ENCODE data around the gene RXFP2.

RXFP2 gene

GRCh38 chr13:31824705-31825517 lies 85.6 kb downstream of the RXFP2 start:
- peak in 1 of 2 experiments; percentile 41 for DNase-seq (ENCODE audit: low read depth in 1 of 2, low spot score in 1 of 2)
- no peak for TF ChIP-seq REST (IDR thresholded peaks at IDR 0.05; ENCODE audit: insufficient replicate concordance, low read depth)
- peak; percentile 2 for TF ChIP-seq CTCF (IDR thresholded peaks at IDR 0.05; ENCODE audit: insufficient read depth, low read length)
- no peak for TF ChIP-seq GABPA (IDR thresholded peaks at IDR 0.05; ENCODE audit: low read depth)
- TF ChIP-seq SPI1 (IDR thresholded peaks at IDR 0.05; ENCODE audit: borderline replicate concordance, low read depth) = no peak
- Histone ChIP-seq H3K27me3 (ENCODE audit: insufficient read depth, poor library complexity, severe bottlenecking) (no peaks in the 10 kb centered on the region), H3K4me3 (replicated peaks; ENCODE audit: insufficient read depth, low read length) (no peak overlapping the region), H3K27ac (replicated peaks) (no peak overlapping the region)

DNA sequence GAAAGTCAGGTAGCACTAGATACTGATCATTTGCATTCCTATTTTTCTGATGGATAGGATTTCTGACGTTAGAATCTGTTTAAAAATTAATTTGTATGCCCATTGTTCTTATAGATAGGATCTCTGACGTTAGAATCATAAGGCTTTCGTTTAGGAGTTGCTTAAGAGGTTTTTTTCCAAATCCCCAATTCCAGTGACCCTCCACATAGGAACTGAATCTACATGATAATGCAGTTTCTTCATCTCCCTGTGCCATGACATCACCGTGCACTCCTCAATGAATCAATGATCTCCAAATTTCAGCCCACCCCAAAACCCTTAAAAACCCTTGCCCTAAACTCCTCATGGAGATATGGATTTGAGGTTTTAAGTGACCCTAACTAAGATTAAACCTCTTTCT lies 87.2 kb downstream of the RXFP2 start:
- no peaks in the 10 kb centered on the region for H3K27me3 ChIP-seq (ENCODE audit: insufficient read depth, poor library complexity, severe bottlenecking)
- H3K27ac ChIP-seq (replicated peaks) = no peak overlapping the region
- no peak overlapping the region for H3K4me3 ChIP-seq (replicated peaks; ENCODE audit: insufficient read depth, low read length)
- DNase-seq (ENCODE audit: low read depth in 1 of 2, low spot score in 1 of 2) = no peak
- TF ChIP-seq GABPA (IDR thresholded peaks at IDR 0.05; ENCODE audit: low read depth) (no peak), CTCF (IDR thresholded peaks at IDR 0.05; ENCODE audit: insufficient read depth, low read length) (no peak), POLR2AphosphoS5 (IDR thresholded peaks at IDR 0.05; ENCODE audit: low read depth) (no peak), SPI1 (IDR thresholded peaks at IDR 0.05; ENCODE audit: borderline replicate concordance, low read depth) (no peak), REST (IDR thresholded peaks at IDR 0.05; ENCODE audit: insufficient replicate concordance, low read depth) (no peak)

DNA sequence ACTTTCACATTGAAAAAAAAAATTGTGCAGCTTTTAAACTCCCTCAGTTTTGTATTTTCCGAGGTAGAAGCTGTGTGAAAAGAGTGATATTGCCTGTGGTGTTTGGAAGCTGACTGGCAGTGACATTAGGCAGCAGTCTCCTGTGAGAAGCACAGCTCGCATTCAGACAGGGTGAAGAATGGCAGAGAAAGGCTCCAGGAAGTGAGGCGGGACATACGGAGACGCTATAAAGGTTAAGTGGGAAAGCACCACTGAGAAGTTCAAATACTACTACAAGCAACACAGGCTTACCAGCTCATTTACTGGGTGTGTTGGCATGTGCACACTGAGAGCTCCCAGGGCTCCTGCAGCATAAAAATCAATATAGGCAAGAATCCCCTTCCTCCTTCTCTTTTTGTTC lies 88.4 kb downstream of the RXFP2 start:
- no peak overlapping the region for H3K4me3 ChIP-seq (replicated peaks; ENCODE audit: insufficient read depth, low read length)
- no peak for DNase-seq (ENCODE audit: low read depth in 1 of 2, low spot score in 1 of 2)

More for the DNA sequence above, 88.4 kb downstream of the RXFP2 start:
- TF ChIP-seq GABPA (IDR thresholded peaks at IDR 0.05; ENCODE audit: low read depth) (no peak), REST (IDR thresholded peaks at IDR 0.05; ENCODE audit: insufficient replicate concordance, low read depth) (no peak)
- Histone ChIP-seq H3K27me3 (ENCODE audit: insufficient read depth, poor library complexity, severe bottlenecking) (no peaks in the 10 kb centered on the region), H3K27ac (replicated peaks) (no peak overlapping the region)
